BLaER1 (cell line): ENCODE measurements around the gene KIAA0319L.
A peak's percentile ranks its signal among the peaks of the same experiment; 100 is the strongest.
"Not testable (repeated sequence)": the region's sequence is repeated elsewhere in the genome, so short reads cannot be mapped to it uniquely, and the experiment has no call there.

Experiments used
- H3K27ac ChIP-seq: shearing (Covaris generic); formaldehyde crosslinking; 2 replicates; pipeline ENCODE4 v1.8.1; 2022
- H3K27me3 ChIP-seq: shearing (Covaris generic); formaldehyde crosslinking; 2 replicates; pipeline ENCODE4 v1.8.1; 2022
- H3K36me3 ChIP-seq: shearing (Covaris generic); formaldehyde crosslinking; 2 replicates; pipeline ENCODE4 v1.8.1; 2022
- H3K4me1 ChIP-seq: shearing (Covaris generic); formaldehyde crosslinking; 2 replicates; pipeline ENCODE4 v1.8.1; 2022
- H3K4me2 ChIP-seq: shearing (Covaris generic); formaldehyde crosslinking; 2 replicates; pipeline ENCODE4 v1.8.1; 2022
- H3K4me3 ChIP-seq: shearing (Covaris generic); formaldehyde crosslinking; 2 replicates; pipeline ENCODE4 v1.8.1; 2022
- H3K9ac ChIP-seq: shearing (Covaris generic); formaldehyde crosslinking; 2 replicates; pipeline ENCODE4 v1.8.1; 2022
- H3K9me3 ChIP-seq: shearing (Covaris generic); formaldehyde crosslinking; 2 replicates; pipeline ENCODE4 v1.8.1; 2022
- H4K20me1 ChIP-seq: shearing (Covaris generic); formaldehyde crosslinking; 2 replicates; pipeline ENCODE4 v1.8.1; 2022
- Cebpa-rat ChIP-seq: shearing (Covaris generic); IDR thresholded peaks from 2 replicates; pipeline ENCODE4 v1.8.1; 2022

Gene KIAA0319L

DNA sequence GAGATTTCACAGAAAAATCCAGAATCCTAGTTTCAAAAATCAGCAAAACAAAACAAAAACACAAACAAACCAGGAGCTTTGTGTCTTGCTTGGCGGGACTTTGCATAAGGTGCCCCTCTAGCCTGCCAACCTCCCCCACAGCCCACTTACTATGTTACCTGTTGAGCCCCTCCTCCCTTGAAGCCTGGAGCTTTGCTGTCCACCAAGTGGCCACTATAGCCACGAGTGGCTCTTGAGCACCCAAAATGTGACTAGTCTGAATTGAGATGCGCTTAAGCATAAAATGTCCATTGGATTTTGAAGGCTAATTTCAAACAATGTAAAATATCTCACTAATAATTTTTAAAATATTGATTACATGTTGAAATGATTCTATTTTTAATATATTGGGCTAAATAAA, 28.1 kb upstream of the KIAA0319L start:
- Histone ChIP-seq H3K27ac (no peak overlapping the region), H3K9ac (no peak overlapping the region), H3K4me2 (no peak overlapping the region), H3K27me3 (no peaks in the 10 kb centered on the region), H3K36me3 (no peaks in the 10 kb centered on the region), H3K4me3 (no peak overlapping the region), H3K9me3 (no peaks in the 10 kb centered on the region), H4K20me1 (no peaks in the 10 kb centered on the region), H3K4me1 (peaks cover 5% of the 10 kb centered on the region; the same call in 1 of the 2 replicates)
- TF ChIP-seq Cebpa-rat = no peak

GRCh38 chr1:35581621-35582020, 24.4 kb upstream of the KIAA0319L start:
- H3K36me3 ChIP-seq = not testable (repeated sequence)

GRCh38 chr1:35580949-35581388, 23.8 kb upstream of the KIAA0319L start:
- Histone ChIP-seq H3K9me3 (no peaks in the 10 kb centered on the region), H3K27ac (no peak overlapping the region), H3K9ac (no peak overlapping the region), H3K27me3 (peaks cover 11% of the 10 kb centered on the region; the same call in 1 of the 2 replicates), H3K4me3 (no peak overlapping the region), H3K4me1 (peaks cover 43% of the 10 kb centered on the region), H3K36me3 (no peaks in the 10 kb centered on the region), H4K20me1 (no peaks in the 10 kb centered on the region), H3K4me2 (no peak overlapping the region)
- TF ChIP-seq Cebpa-rat = no peak

More at GRCh38 chr1:35581621-35582020, 24.4 kb upstream of the KIAA0319L start:
- peaks cover 37% of the 10 kb centered on the region for H3K4me1 ChIP-seq
- not testable (repeated sequence) for H3K27ac ChIP-seq, H4K20me1 ChIP-seq, H3K27me3 ChIP-seq, H3K4me3 ChIP-seq, H3K9me3 ChIP-seq, H3K4me2 ChIP-seq, H3K9ac ChIP-seq

GRCh38 chr1:35577071-35577998, 20.1 kb upstream of the KIAA0319L start:
- Histone ChIP-seq H3K9ac (peak overlapping the region; percentile 80), H3K27me3 (peaks cover 46% of the 10 kb centered on the region), H3K36me3 (no peaks in the 10 kb centered on the region), H3K4me3 (peak overlapping the region; percentile 66), H3K4me2 (peak overlapping the region; percentile 100), H3K4me1 (peaks cover 68% of the 10 kb centered on the region), H3K27ac (peak overlapping the region; percentile 95), H3K9me3 (peaks cover 5% of the 10 kb centered on the region; the same call in 1 of the 2 replicates), H4K20me1 (0 out of 2 replicates have a peak, but pooled peaks cover 8% of the 10 kb centered on the region)
- peak; percentile 71 for TF ChIP-seq Cebpa-rat

DNA sequence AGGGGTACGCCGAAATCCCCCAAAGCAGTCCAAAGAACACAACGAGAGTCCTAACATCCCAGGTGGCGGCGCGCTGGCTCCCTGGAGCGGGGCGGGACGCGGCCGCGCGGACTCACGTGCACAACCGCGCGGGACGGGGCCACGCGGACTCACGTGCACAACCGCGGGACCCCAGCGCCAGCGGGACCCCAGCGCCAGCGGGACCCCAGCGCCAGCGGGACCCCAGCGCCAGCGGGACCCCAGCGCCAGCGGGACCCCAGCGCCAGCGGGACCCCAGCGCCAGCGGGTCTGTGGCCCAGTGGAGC, 19.5 kb upstream of the KIAA0319L start:
- H3K9me3 ChIP-seq, H3K36me3 ChIP-seq, H4K20me1 ChIP-seq: not testable (repeated sequence)
- Histone ChIP-seq H3K9ac (peak overlapping the region; percentile 80), H3K4me3 (peak overlapping the region; percentile 66), H3K4me2 (peak overlapping the region; percentile 100), H3K27ac (peak overlapping the region; percentile 95), H3K27me3 (peaks cover 52% of the 10 kb centered on the region), H3K4me1 (peaks cover 70% of the 10 kb centered on the region)

DNA sequence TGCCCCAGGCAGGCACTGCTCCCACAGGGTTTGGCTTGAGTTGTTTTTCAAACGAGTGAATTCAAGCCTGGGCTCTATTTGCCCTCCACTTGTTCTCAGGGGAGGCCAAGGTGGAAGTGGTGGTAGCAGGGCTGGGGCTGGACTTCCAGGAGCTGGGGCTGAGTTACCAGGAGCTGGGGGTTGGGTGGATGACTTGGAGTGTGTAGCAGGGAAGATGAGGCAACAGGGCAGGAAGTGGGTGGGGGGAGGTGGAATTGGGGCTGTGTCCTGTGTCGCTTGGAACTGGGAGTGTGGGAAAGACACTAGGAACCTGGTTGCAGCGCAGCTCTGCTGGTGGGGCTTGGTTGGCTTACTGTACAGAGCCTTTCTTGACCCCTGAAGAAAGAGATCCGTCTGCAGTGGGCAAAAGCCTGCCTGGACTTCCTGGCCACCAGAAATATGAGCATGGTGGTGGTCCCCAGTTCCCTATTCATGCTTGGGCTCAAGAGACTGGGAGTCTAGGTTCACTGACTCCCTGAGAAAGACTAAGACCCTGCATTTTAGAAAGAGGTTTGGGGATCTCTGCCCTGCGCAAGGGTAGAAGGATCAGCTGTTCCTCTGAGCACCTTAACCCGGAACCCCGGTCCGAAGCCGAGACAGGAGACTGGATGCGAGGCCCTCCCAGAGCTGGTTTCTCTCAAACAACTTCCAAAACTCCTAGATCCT, 19.0 kb upstream of the KIAA0319L start:
- Histone ChIP-seq H3K9ac (peak overlapping the region; percentile 80), H3K4me2 (peak overlapping the region; percentile 100), H3K36me3 (no peaks in the 10 kb centered on the region), H3K27me3 (peaks cover 57% of the 10 kb centered on the region), H3K4me1 (peaks cover 75% of the 10 kb centered on the region), H4K20me1 (0 out of 2 replicates have a peak, but pooled peaks cover 8% of the 10 kb centered on the region), H3K27ac (peak overlapping the region; percentile 95), H3K9me3 (peaks cover 5% of the 10 kb centered on the region; the same call in 1 of the 2 replicates), H3K4me3 (peak overlapping the region; percentile 66)
- no peak for TF ChIP-seq Cebpa-rat

DNA sequence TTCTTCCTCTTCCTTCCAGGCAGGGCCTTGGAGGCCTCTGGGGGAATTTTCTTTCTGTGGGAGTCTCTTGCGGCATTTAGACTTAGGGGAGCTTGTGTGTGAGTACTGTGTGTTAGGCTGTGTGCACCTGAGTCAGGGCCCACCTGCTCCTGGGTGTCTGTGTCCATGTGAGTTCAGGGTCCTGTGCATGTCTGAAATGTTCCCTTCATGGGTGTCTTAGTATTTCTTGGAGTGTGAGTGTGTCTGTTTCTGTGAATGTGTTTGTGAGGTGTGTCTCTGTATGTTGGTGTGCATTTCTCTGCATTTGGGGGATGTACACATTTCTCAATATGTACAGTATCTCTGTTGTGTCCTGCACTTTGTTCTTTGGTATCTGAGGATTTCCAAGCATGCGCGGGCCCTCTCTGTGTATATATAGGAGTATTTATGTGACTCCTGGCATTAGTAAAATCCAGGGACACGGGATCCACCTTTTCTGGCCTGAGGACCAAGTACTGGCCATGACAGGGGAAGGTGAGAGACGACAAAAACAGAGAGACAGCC, 18.3 kb upstream of the KIAA0319L start:
- H3K9ac ChIP-seq = no peak overlapping the region
- TF ChIP-seq Cebpa-rat = no peak
- 0 out of 2 replicates have a peak, but pooled peaks cover 8% of the 10 kb centered on the region for H4K20me1 ChIP-seq
- H3K4me3 ChIP-seq = 0 out of 2 replicates have a peak overlapping the region, but pooled peaks have one; percentile 66
- H3K27me3 ChIP-seq = peaks cover 64% of the 10 kb centered on the region
- no peak overlapping the region for H3K27ac ChIP-seq
- peak overlapping the region; percentile 100 for H3K4me2 ChIP-seq
- peaks cover 5% of the 10 kb centered on the region; the same call in 1 of the 2 replicates for H3K9me3 ChIP-seq
- H3K36me3 ChIP-seq = no peaks in the 10 kb centered on the region
- peaks cover 78% of the 10 kb centered on the region for H3K4me1 ChIP-seq

DNA sequence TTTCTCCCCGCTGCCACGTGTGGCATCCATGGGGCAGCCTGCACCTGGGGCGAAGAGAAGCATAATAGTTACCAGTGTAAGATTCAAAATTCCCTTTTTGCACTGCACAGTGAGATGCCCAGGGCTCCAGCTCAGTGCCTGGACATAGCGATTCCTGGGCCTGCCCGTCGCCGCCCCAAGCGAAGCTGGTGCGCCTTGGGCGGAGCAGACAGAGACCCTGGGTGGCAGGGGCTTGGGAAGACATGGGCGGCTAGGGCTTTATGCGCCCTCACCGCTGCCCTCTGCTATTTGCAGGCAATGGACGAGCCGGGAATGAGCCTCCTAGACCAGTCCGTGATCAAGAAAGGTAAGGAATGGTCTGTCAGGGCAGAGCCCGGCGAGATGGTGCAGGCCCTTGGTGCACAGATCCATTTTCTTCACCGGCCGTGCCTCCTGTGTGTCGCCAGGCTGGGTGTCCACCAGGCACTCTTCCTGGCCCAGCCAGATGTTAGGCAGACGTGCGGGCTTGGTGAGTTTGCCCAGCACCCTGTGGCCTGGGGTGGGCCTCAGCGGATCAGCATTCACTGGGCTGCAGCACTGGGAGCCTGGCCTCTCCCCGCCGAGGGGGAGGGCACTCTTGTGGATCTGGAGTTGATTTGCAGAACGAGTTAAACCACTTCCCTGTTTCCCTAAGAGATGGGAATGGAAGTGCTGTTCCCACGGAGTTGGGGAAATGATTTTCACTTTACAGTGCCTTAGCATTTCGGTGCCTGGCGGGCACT, 17.6 kb upstream of the KIAA0319L start:
- TF ChIP-seq Cebpa-rat = no peak
- H3K9ac ChIP-seq = no peak overlapping the region
- H3K4me3 ChIP-seq = no peak overlapping the region
- peaks cover 5% of the 10 kb centered on the region; the same call in 1 of the 2 replicates for H3K9me3 ChIP-seq
- H3K4me2 ChIP-seq = peak overlapping the region; percentile 100
- H3K36me3 ChIP-seq = no peaks in the 10 kb centered on the region
- H3K27me3 ChIP-seq = peaks cover 66% of the 10 kb centered on the region
- no peak overlapping the region for H3K27ac ChIP-seq
- 0 out of 2 replicates have a peak, but pooled peaks cover 8% of the 10 kb centered on the region for H4K20me1 ChIP-seq
- peaks cover 72% of the 10 kb centered on the region for H3K4me1 ChIP-seq

- Histone ChIP-seq H3K36me3 (no peaks in the 10 kb centered on the region), H3K27ac (no peak overlapping the region), H4K20me1 (0 out of 2 replicates have a peak, but pooled peaks cover 8% of the 10 kb centered on the region), H3K9me3 (peaks cover 5% of the 10 kb centered on the region; the same call in 1 of the 2 replicates), H3K4me2 (0 out of 2 replicates have a peak overlapping the region, but pooled peaks have one; percentile 78), H3K9ac (no peak overlapping the region), H3K4me1 (peaks cover 67% of the 10 kb centered on the region), H3K27me3 (peaks cover 66% of the 10 kb centered on the region), H3K4me3 (no peak overlapping the region)
- TF ChIP-seq Cebpa-rat = no peak
Measured at GRCh38 chr1:35574125-35574654, 17.0 kb upstream of the KIAA0319L start.
